Stomach (tissue), 4 donors: ENCODE measurements around the gene TCHH.

Experiments
- EP300 ChIP-seq: sonication (generic); formaldehyde crosslinking; IDR thresholded peaks from one replicate; pipeline ENCODE4 v1.6.1; 2017; ENCODE audit warnings: antibody characterized with exemption
- POLR2A ChIP-seq, 4 donors: fragments of 450-650 bp; IDR thresholded peaks; one replicate each; pipeline ENCODE4 v1.6.1; 2016; ENCODE audit warnings: antibody characterized with exemption in 4 of 4, control low read depth in 2 of 4, mild to moderate bottlenecking in 1 of 4, moderate library complexity in 1 of 4
- POLR2AphosphoS5 ChIP-seq, 3 donors: sonication (generic); formaldehyde crosslinking; IDR thresholded peaks; one replicate each; pipeline ENCODE4 v1.6.1; 2016; ENCODE audit warnings: antibody characterized with exemption in 3 of 3
- TF ChIP-seq, protein P1 (sequence below), 7 experiments: fragments of 450-650 bp in 4 of 7; fragments of 200-600 bp in 3 of 7; sonication (generic) in 3 of 7; IDR thresholded peaks; one replicate each; pipeline ENCODE4 v1.5.1; 2016 to 2019; ENCODE audit warnings: antibody characterized with exemption in 7 of 7, control low read depth in 2 of 7, mild to moderate bottlenecking in 1 of 7

DNA sequence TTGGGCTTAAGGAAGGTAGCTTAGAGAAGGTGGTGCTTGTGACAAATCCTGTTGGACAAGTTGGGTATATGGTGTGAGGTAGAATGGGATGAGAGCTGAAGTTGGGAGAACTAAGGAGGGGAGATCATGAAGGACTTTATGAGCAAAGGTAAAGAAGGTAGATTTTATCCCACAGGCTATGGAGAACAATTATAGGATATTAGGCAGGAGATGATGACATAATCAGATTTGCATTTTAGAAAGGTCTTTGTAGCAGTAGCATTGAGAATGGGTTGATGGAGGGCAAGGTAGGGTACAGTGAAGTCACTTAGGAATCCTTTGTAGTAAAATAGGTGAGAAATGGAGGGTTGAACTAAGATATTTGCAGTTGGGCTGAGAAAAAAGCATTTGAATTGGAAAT lies 14.9 kb upstream of the TCHH start:
- TF ChIP-seq, protein P1, sequence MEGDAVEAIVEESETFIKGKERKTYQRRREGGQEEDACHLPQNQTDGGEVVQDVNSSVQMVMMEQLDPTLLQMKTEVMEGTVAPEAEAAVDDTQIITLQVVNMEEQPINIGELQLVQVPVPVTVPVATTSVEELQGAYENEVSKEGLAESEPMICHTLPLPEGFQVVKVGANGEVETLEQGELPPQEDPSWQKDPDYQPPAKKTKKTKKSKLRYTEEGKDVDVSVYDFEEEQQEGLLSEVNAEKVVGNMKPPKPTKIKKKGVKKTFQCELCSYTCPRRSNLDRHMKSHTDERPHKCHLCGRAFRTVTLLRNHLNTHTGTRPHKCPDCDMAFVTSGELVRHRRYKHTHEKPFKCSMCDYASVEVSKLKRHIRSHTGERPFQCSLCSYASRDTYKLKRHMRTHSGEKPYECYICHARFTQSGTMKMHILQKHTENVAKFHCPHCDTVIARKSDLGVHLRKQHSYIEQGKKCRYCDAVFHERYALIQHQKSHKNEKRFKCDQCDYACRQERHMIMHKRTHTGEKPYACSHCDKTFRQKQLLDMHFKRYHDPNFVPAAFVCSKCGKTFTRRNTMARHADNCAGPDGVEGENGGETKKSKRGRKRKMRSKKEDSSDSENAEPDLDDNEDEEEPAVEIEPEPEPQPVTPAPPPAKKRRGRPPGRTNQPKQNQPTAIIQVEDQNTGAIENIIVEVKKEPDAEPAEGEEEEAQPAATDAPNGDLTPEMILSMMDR (IDR thresholded peaks at IDR 0.05): no peak
- TF ChIP-seq POLR2A (IDR thresholded peaks at IDR 0.05) (no peak), POLR2AphosphoS5 (IDR thresholded peaks at IDR 0.05) (no peak), EP300 (no peak)
